Endothelial cell of umbilical vein (primary cell): Measurements from ENCODE around the gene ABCC10. TPM values are rescaled to one million over a fixed set of nuclear protein-coding genes. Genes with fewer than 3 reads are reported as not detected.
A peak's percentile ranks its signal among the peaks of the same experiment; 100 is the strongest.

Source experiments
- BruUV-seq: library from RNA; stranded (reverse); fragments of 400-500 nt; replicated peaks from 2 replicates; lab custom pipeline; 2021; lab: Mats Ljungman, UMichigan
- CTCF ChIA-PET: fragments of 300-600, 350-600 bp; sonication (Branson Sonifier 250); formaldehyde crosslinking; loops from one replicate; lab custom pipeline; 2021; ENCODE audit warnings: antibody characterized with exemption, inconsistent platforms; lab: Charles Lee
- POLR2A ChIA-PET: fragments of 300-600, 350-600 bp; sonication (Branson Sonifier 250); formaldehyde crosslinking; loops from one replicate; lab custom pipeline; 2021; ENCODE audit warnings: antibody characterized with exemption, inconsistent platforms; lab: Charles Lee
- DNase-seq: peaks from one replicate; pipeline ENCODE4 v3.0.0-alpha.2; 2011; ENCODE audit warnings: low read depth, low spot score
- FAIRE-seq: peaks from 2 replicates; lab custom pipeline; 2011; peaks lifted over from hg19 to GRCh38; lab: Jason Lieb, UNC
- H2AFZ ChIP-seq: 2 replicates; pipeline ENCODE4 v1.6.0; 2012; ENCODE audit warnings: low read depth, low read length, control low read depth, inconsistent platforms
- H3K27ac ChIP-seq: 2 replicates; pipeline ENCODE4 v1.5.1; 2011; ENCODE audit warnings: low read depth, mild to moderate bottlenecking, control low read depth, low read length, moderate library complexity; ENCODE audit not compliant: insufficient read depth
- H3K27me3 ChIP-seq, 2 experiments: 2 replicates each; pipeline versions ENCODE4 v1.6.0 to v1.6.1; 2011; ENCODE audit warnings: low read length in 2 of 2, mixed read lengths in 1 of 2; ENCODE audit not compliant: control insufficient read depth in 2 of 2, insufficient read depth in 2 of 2
- H3K36me3 ChIP-seq, 2 experiments: 2 replicates in 1 of 2; 3 replicates in 1 of 2; pipeline ENCODE4 v1.5.1; 2011; ENCODE audit warnings: low read length in 2 of 2, mild to moderate bottlenecking in 1 of 2, moderate library complexity in 1 of 2; ENCODE audit not compliant: control insufficient read depth in 2 of 2, insufficient read depth in 2 of 2; ENCODE audit errors: extremely low read depth in 1 of 2
- H3K4me1 ChIP-seq: 3 replicates; pipeline ENCODE4 v1.5.1; 2011; ENCODE audit warnings: mild to moderate bottlenecking, low read length; ENCODE audit not compliant: control insufficient read depth, insufficient read depth; ENCODE audit errors: extremely low read depth
- H3K4me2 ChIP-seq: 2 replicates; pipeline ENCODE4 v1.6.1; 2011; ENCODE audit warnings: low read length, control low read depth, mixed read lengths; ENCODE audit not compliant: insufficient read depth
- H3K4me3 ChIP-seq, 3 experiments: fragments of 200-600 bp in 1 of 3; sonication (generic), shearing (Covaris generic) in 1 of 3; replicated peaks in 1 of 3; 2 replicates each; pipeline ENCODE4 v1.5.1; 2011 to 2016; ENCODE audit warnings: control low read depth in 3 of 3, low read length in 3 of 3, mild to moderate bottlenecking in 2 of 3, inconsistent platforms in 1 of 3, low read depth in 1 of 3, moderate library complexity in 1 of 3; ENCODE audit not compliant: insufficient read depth in 1 of 3
- H3K79me2 ChIP-seq: 2 replicates; pipeline ENCODE4 v1.6.0; 2012; ENCODE audit warnings: low read length, inconsistent platforms; ENCODE audit not compliant: control insufficient read depth, insufficient read depth
- H3K9ac ChIP-seq: replicated peaks from 2 replicates; pipeline ENCODE3; 2011; ENCODE audit warnings: low read length, control low read depth; ENCODE audit not compliant: insufficient read depth; ENCODE audit errors: extremely low read depth
- H3K9me1 ChIP-seq: replicated peaks from 3 replicates; pipeline ENCODE4 v1.6.0; 2011; ENCODE audit warnings: mild to moderate bottlenecking, low read length; ENCODE audit not compliant: control insufficient read depth, insufficient read depth; ENCODE audit errors: extremely low read depth
- H3K9me3 ChIP-seq: replicated peaks from 2 replicates; pipeline ENCODE4 v1.5.1; 2012; ENCODE audit warnings: low read length, inconsistent platforms; ENCODE audit not compliant: control insufficient read depth, insufficient read depth
- H4K20me1 ChIP-seq: replicated peaks from 2 replicates; pipeline ENCODE3; 2011; ENCODE audit warnings: mild to moderate bottlenecking, low read length; ENCODE audit not compliant: control insufficient read depth, insufficient read depth; ENCODE audit errors: extremely low read depth
- CTCF ChIP-seq, 2 donors: IDR thresholded peaks; 1 replicate in 1 of 2; 2 replicates in 1 of 2; pipeline ENCODE4 v1.5.1; 2011; ENCODE audit warnings: low read length in 2 of 2, mild to moderate bottlenecking in 2 of 2, moderate library complexity in 2 of 2, control low read depth in 1 of 2, inconsistent platforms in 1 of 2, low read depth in 1 of 2; ENCODE audit not compliant: insufficient read depth in 1 of 2; ENCODE audit errors: extremely low read depth in 1 of 2
- EZH2 ChIP-seq: IDR thresholded peaks from 2 replicates; pipeline ENCODE4 v1.6.1; 2012; ENCODE audit warnings: borderline replicate concordance, low read depth, mild to moderate bottlenecking, moderate library complexity, low read length, inconsistent platforms; ENCODE audit not compliant: severe bottlenecking
- FOS ChIP-seq: IDR thresholded peaks from 2 replicates; pipeline ENCODE4 v1.6.1; 2011; ENCODE audit warnings: mild to moderate bottlenecking, low read length, moderate library complexity, borderline replicate concordance; ENCODE audit not compliant: insufficient read depth
- GATA2 ChIP-seq: IDR thresholded peaks from 2 replicates; pipeline ENCODE4 v1.7.0; 2011; ENCODE audit warnings: low read depth, mild to moderate bottlenecking, moderate library complexity, mixed read lengths, low read length; ENCODE audit not compliant: insufficient read length, insufficient read depth
- JUN ChIP-seq: IDR thresholded peaks from 2 replicates; pipeline ENCODE4 v1.6.1; 2011; ENCODE audit warnings: borderline replicate concordance, low read depth; ENCODE audit not compliant: insufficient read length, insufficient read depth
- MAX ChIP-seq: IDR thresholded peaks from 2 replicates; pipeline ENCODE4 v1.6.1; 2011; ENCODE audit not compliant: insufficient read depth, insufficient read length
- MYC ChIP-seq: IDR thresholded peaks from one replicate; pipeline ENCODE4 v1.6.1; 2011; ENCODE audit warnings: mild to moderate bottlenecking, low read depth, low read length
- POLR2A ChIP-seq: IDR thresholded peaks from 2 replicates; pipeline ENCODE4 v1.6.1; 2012; ENCODE audit warnings: low read depth, mild to moderate bottlenecking, control low read depth, low read length
- POLR2AphosphoS5 ChIP-seq: IDR thresholded peaks from 2 replicates; pipeline ENCODE4 v1.6.1; 2012; ENCODE audit warnings: low read depth, mild to moderate bottlenecking, control low read depth, low read length, moderate library complexity; ENCODE audit not compliant: insufficient read depth
- dilution Hi-C: fragments of 300-500 bp; cut with MboI; formaldehyde crosslinking; loops from one replicate; pipeline ENCODE4 v1.15.0; 2019; ENCODE audit warnings: low sequenced_read_pairs; ENCODE audit not compliant: extremely low pct_ligation_motif_present
- intact Hi-C: fragments of 100-400 bp; cut with micrococcal nuclease; formaldehyde crosslinking; loops from one replicate; pipeline ENCODE4 v1.10.0; 2022
- polyA plus RNA-seq, 4 experiments: library from polyadenylated mRNA; depleted of rRNA in 3 of 4; stranded (reverse) in 3 of 4; unstranded in 1 of 4; fragments of >200 nt; gene quantifications; 2 replicates each; pipeline versions ENCODE4 v1.2.1 to v1.2.3, GENCODE V29; 2011 to 2012; ENCODE audit warnings: missing spikeins in 1 of 4
- total RNA-seq: library from RNA; stranded (reverse); gene quantifications from 2 replicates; pipeline ENCODE4 v1.2.3, GENCODE V29; 2021

Gene ABCC10
- total and polyA plus RNA-seq, 2 donors (not counting 3 experiments of a cell fraction or from before 2014, with no cell fraction given) = 29.2 to 37.9 TPM

DNA sequence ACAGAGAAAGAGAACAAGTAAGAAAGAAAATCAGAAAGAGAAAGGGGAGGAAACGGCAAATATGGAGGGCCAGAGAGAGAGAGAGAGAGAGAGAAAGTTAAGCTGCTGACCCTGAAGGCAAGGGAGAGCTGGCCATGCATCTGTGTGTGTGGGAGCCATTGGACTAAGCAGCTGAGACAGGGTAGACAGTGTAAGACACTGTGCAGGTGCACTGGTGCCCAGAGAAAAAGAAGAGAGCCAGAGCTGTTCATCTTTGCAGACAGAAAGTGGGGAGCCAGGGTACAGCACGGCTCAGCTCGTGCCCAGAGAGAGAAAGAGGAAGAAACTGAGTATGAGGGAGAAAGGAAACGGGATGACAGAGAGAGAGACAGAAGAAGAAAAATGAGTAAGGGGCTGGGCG, 33.7 kb upstream of the ABCC10 start:
- ChIA-PET CTCF (interaction anchor here (1.0 to 1.2 kb wide), 2 partner anchors 9 to 11 kb away, joined by 3 to 4 read pairs; no protein-coding TSS in a partner anchor), POLR2A (no interaction called here)
- TF ChIP-seq POLR2AphosphoS5 = no peak
- TF ChIP-seq MAX = no peak
- no peak for TF ChIP-seq MYC
- TF ChIP-seq EZH2 = no peak
- TF ChIP-seq FOS = no peak
- TF ChIP-seq GATA2 = no peak
- TF ChIP-seq POLR2A = no peak
- TF ChIP-seq CTCF (IDR thresholded peaks at IDR 0.05; ENCODE audit: extremely low read depth in 1 of 2, insufficient read depth in 1 of 2, low read depth in 1 of 2, low read length in 2 of 2) = no peak
- TF ChIP-seq JUN = no peak
- Histone ChIP-seq H4K20me1 (no peaks in the 10 kb centered on the region), H3K4me1 (no peaks in the 10 kb centered on the region), H3K9ac (no peak overlapping the region), H3K4me3 (no peak overlapping the region), H3K36me3 (no peaks in the 10 kb centered on the region), H3K27me3 (peaks cover 2 to 7% of the 10 kb centered on the region in 2 experiments), H3K4me2 (no peak overlapping the region), H3K79me2 (no peaks in the 10 kb centered on the region), H3K9me3 (no peaks in the 10 kb centered on the region), H3K27ac (no peak overlapping the region), H3K9me1 (no peaks in the 10 kb centered on the region), H2AFZ (peak overlapping the region; percentile 4)
- DNase-seq (no peak), FAIRE-seq (no peak)
- dilution Hi-C loops (no loop called here), intact Hi-C loops (no loop called here)
- no TSS peak for BruUV-seq
